Activated CD4-positive, alpha-beta memory T cell treated with anti-CD3 and anti-CD28 coated beads, Interleukin-2, amount 10 ng/mL, durations not matched to agents 7 days and 5 days (primary cell): ENCODE measurements around the gene HSPBP1. TPM values are rescaled to one million over a fixed set of nuclear protein-coding genes. Genes with fewer than 3 reads are reported as not detected.

Experiments used
- CTCF ChIA-PET: fragments of 350-600 bp; sonication (Branson Sonifier 250); formaldehyde crosslinking; loops from one replicate; lab custom pipeline; 2021; ENCODE audit warnings: antibody characterized with exemption, inconsistent platforms; lab: Charles Lee
- POLR2A ChIA-PET: fragments of 350-600 bp; sonication (Branson Sonifier 250); formaldehyde crosslinking; loops from one replicate; lab custom pipeline; 2021; ENCODE audit warnings: antibody characterized with exemption; lab: Charles Lee
- DNase-seq: peaks from one replicate; pipeline ENCODE4 v3.0.0-alpha.2; 2020
- H3K27ac Mint-ChIP-seq: one replicate; pipeline ENCODE4 v1.8.0; 2021; ENCODE audit warnings: mild to moderate bottlenecking, mixed read lengths
- H3K27me3 Mint-ChIP-seq: one replicate; pipeline ENCODE4 v1.8.0; 2021; ENCODE audit warnings: mixed read lengths
- H3K36me3 Mint-ChIP-seq: one replicate; pipeline ENCODE4 v1.8.0; 2021; ENCODE audit warnings: low read depth, mixed read lengths
- H3K4me1 Mint-ChIP-seq: one replicate; pipeline ENCODE4 v1.8.0; 2021; ENCODE audit warnings: mixed read lengths
- H3K4me3 Mint-ChIP-seq: one replicate; pipeline ENCODE4 v1.8.0; 2021; ENCODE audit warnings: mild to moderate bottlenecking, mixed read lengths
- H3K9me3 Mint-ChIP-seq: one replicate; pipeline ENCODE4 v1.8.0; 2021; ENCODE audit warnings: mixed read lengths
- total RNA-seq, 2 experiments: library from RNA; stranded (reverse); gene quantifications; one replicate each; pipeline ENCODE4 v1.2.3, GENCODE V29; 2021

The HSPBP1 gene
- total RNA-seq, 2 experiments from 2014 or later = 28.9 to 29.0 TPM

- CTCF ChIA-PET = interaction anchor here (0.8 to 5.0 kb wide), 4 partner anchors 20 to 128 kb away, joined by 3 to 25 read pairs (median 6); no protein-coding TSS in a partner anchor
- H3K4me1 Mint-ChIP-seq = peaks cover 50% of the 10 kb centered on the region
Measured at GRCh38 chr19:55256562-55257460, 23.1 kb downstream of the HSPBP1 start.

GRCh38 chr19:55255618-55256423 is 24.1 kb downstream of the HSPBP1 start:
- H3K4me3 Mint-ChIP-seq = peak overlapping the region; percentile 100
- DNase-seq = peak; percentile 65
- no peaks in the 10 kb centered on the region for H3K27me3 Mint-ChIP-seq
- peaks cover 60% of the 10 kb centered on the region for H3K4me1 Mint-ChIP-seq
- no peaks in the 10 kb centered on the region for H3K9me3 Mint-ChIP-seq
- ChIA-PET CTCF (interaction anchor here (0.8 to 5.0 kb wide), 8 partner anchors 21 to 399 kb away, joined by 3 to 25 read pairs (median 4); partner anchors contain the start of genes HSPBP1, KMT5C and TMEM238), POLR2A (interaction anchor here (0.8 to 6.9 kb wide), 19 partner anchors 9 to 792 kb away, joined by 3 to 96 read pairs (median 4); partner anchors contain the start of genes HSPBP1, ISOC2, KMT5C and LENG9)
- H3K27ac Mint-ChIP-seq = peak overlapping the region; percentile 100
- peaks cover 67% of the 10 kb centered on the region for H3K36me3 Mint-ChIP-seq

More at GRCh38 chr19:55256562-55257460, 23.1 kb downstream of the HSPBP1 start:
- DNase-seq = no peak
- POLR2A ChIA-PET = interaction anchor here (0.8 to 6.9 kb wide), 15 partner anchors 10 to 793 kb away, joined by 3 to 96 read pairs (median 4); partner anchors contain the start of genes HSPBP1, ISOC2, KMT5C and LENG9
- H3K9me3 Mint-ChIP-seq = no peaks in the 10 kb centered on the region
- peak overlapping the region; percentile 100 for H3K27ac Mint-ChIP-seq
- H3K36me3 Mint-ChIP-seq = peaks cover 57% of the 10 kb centered on the region
- H3K27me3 Mint-ChIP-seq = no peaks in the 10 kb centered on the region
- peak overlapping the region; percentile 100 for H3K4me3 Mint-ChIP-seq

GRCh38 chr19:55254625-55254977 is 25.3 kb downstream of the HSPBP1 start:
- H3K36me3 Mint-ChIP-seq = peaks cover 71% of the 10 kb centered on the region
- no peak for DNase-seq
- peak overlapping the region; percentile 100 for H3K27ac Mint-ChIP-seq
- ChIA-PET POLR2A (interaction anchor here (0.9 to 6.9 kb wide), 19 partner anchors 8 to 372 kb away, joined by 3 to 96 read pairs (median 6); partner anchors contain the start of genes FIZ1, HSPBP1, ISOC2 and KMT5C), CTCF (interaction anchor here (1.0 to 5.0 kb wide), 10 partner anchors 26 to 400 kb away, joined by 3 to 25 read pairs (median 4); partner anchors contain the start of genes HSPBP1, ISOC2, KMT5C and TMEM238)
- H3K27me3 Mint-ChIP-seq = no peaks in the 10 kb centered on the region
- no peaks in the 10 kb centered on the region for H3K9me3 Mint-ChIP-seq
- peaks cover 59% of the 10 kb centered on the region for H3K4me1 Mint-ChIP-seq
- H3K4me3 Mint-ChIP-seq = peak overlapping the region; percentile 100

- DNase-seq = peak; percentile 72
- peaks cover 66% of the 10 kb centered on the region for H3K36me3 Mint-ChIP-seq
- peaks cover 58% of the 10 kb centered on the region for H3K4me1 Mint-ChIP-seq
- no peaks in the 10 kb centered on the region for H3K9me3 Mint-ChIP-seq
- peak overlapping the region; percentile 100 for H3K27ac Mint-ChIP-seq
- POLR2A ChIA-PET = interaction anchor here (0.9 to 6.9 kb wide), 23 partner anchors 10 to 372 kb away, joined by 3 to 96 read pairs (median 4); partner anchors contain the start of genes BRSK1, FIZ1, HSPBP1 and ISOC2
- CTCF ChIA-PET = interaction anchor here (1.0 to 5.0 kb wide), 12 partner anchors 26 to 400 kb away, joined by 3 to 25 read pairs (median 4); partner anchors contain the start of genes HSPBP1, ISOC2, KMT5C and TMEM238
- H3K27me3 Mint-ChIP-seq = no peaks in the 10 kb centered on the region
- H3K4me3 Mint-ChIP-seq = peak overlapping the region; percentile 100
Measured at GRCh38 chr19:55253842-55254624, 25.9 kb downstream of the HSPBP1 start.

- Mint-ChIP-seq H3K9me3 (no peaks in the 10 kb centered on the region), H3K4me1 (peaks cover 65% of the 10 kb centered on the region), H3K27me3 (no peaks in the 10 kb centered on the region), H3K36me3 (peaks cover 72% of the 10 kb centered on the region), H3K27ac (peak overlapping the region; percentile 100), H3K4me3 (peak overlapping the region; percentile 100)
- CTCF ChIA-PET = interaction anchor here (1.0 to 5.0 kb wide), 8 partner anchors 25 to 251 kb away, joined by 3 to 25 read pairs (median 4); partner anchors contain the start of gene KMT5C
- DNase-seq = no peak
- POLR2A ChIA-PET = interaction anchor here (0.9 to 6.9 kb wide), 16 partner anchors 9 to 352 kb away, joined by 3 to 96 read pairs (median 4); partner anchors contain the start of genes BRSK1, FIZ1, HSPBP1 and ISOC2
Measured at GRCh38 chr19:55252760-55253663, 26.9 kb downstream of the HSPBP1 start.

- peak overlapping the region; percentile 100 for H3K27ac Mint-ChIP-seq
- no peaks in the 10 kb centered on the region for H3K27me3 Mint-ChIP-seq
- peak overlapping the region; percentile 73 for H3K4me3 Mint-ChIP-seq
- ChIA-PET POLR2A (interaction anchor here (1.1 to 6.9 kb wide), 4 partner anchors 8 to 155 kb away, joined by 3 to 56 read pairs (median 12); partner anchors contain the start of genes PPP6R1 and UBE2S), CTCF (interaction anchor here (0.7 to 1.5 kb wide), 4 partner anchors 27 to 577 kb away, joined by 3 to 5 read pairs (median 4); no protein-coding TSS in a partner anchor)
- H3K4me1 Mint-ChIP-seq = peaks cover 56% of the 10 kb centered on the region
- H3K36me3 Mint-ChIP-seq = peaks cover 59% of the 10 kb centered on the region
- no peaks in the 10 kb centered on the region for H3K9me3 Mint-ChIP-seq
- peak; percentile 70 for DNase-seq
Measured at GRCh38 chr19:55251341-55252081, 28.4 kb downstream of the HSPBP1 start.

- ChIA-PET POLR2A (interaction anchor here (1.0 to 4.1 kb wide), 4 partner anchors 9 to 134 kb away, joined by 3 to 20 read pairs (median 3); partner anchors contain the start of gene PPP6R1), CTCF (interaction anchor here (1.1 to 1.5 kb wide), 2 partner anchors 41 to 576 kb away, joined by 3 to 5 read pairs; no protein-coding TSS in a partner anchor)
- DNase-seq = no peak
- H3K4me1 Mint-ChIP-seq = peaks cover 45% of the 10 kb centered on the region
- peaks cover 54% of the 10 kb centered on the region for H3K36me3 Mint-ChIP-seq
- no peaks in the 10 kb centered on the region for H3K9me3 Mint-ChIP-seq
- H3K27me3 Mint-ChIP-seq = no peaks in the 10 kb centered on the region
- H3K27ac Mint-ChIP-seq = peak overlapping the region; percentile 100
- H3K4me3 Mint-ChIP-seq = no peak overlapping the region
Measured at GRCh38 chr19:55250262-55251036, 29.5 kb downstream of the HSPBP1 start.

GRCh38 chr19:55249841-55250240 is 30.1 kb downstream of the HSPBP1 start:
- no peaks in the 10 kb centered on the region for H3K27me3 Mint-ChIP-seq
- ChIA-PET POLR2A (interaction anchor here (1.0 to 4.1 kb wide), 2 partner anchors 10 to 135 kb away, joined by 3 to 20 read pairs; partner anchors contain the start of gene PPP6R1), CTCF (interaction anchor here (1.5 kb wide), 1 partner anchor 42 kb away, joined by 5 read pairs; no protein-coding TSS in a partner anchor)
- no peaks in the 10 kb centered on the region for H3K9me3 Mint-ChIP-seq
- H3K27ac Mint-ChIP-seq = no peak overlapping the region
- H3K4me3 Mint-ChIP-seq = no peak overlapping the region
- DNase-seq = no peak
- H3K4me1 Mint-ChIP-seq = peaks cover 45% of the 10 kb centered on the region
- peaks cover 49% of the 10 kb centered on the region for H3K36me3 Mint-ChIP-seq

- POLR2A ChIA-PET = interaction anchor here (1.0 to 4.1 kb wide), 3 partner anchors 11 to 131 kb away, joined by 3 to 20 read pairs (median 3); partner anchors contain the start of genes PPP1R12C and PPP6R1
- Mint-ChIP-seq H3K9me3 (no peaks in the 10 kb centered on the region), H3K27ac (peak overlapping the region; percentile 52), H3K4me1 (peaks cover 42% of the 10 kb centered on the region), H3K27me3 (no peaks in the 10 kb centered on the region), H3K4me3 (no peak overlapping the region), H3K36me3 (peaks cover 48% of the 10 kb centered on the region)
- CTCF ChIA-PET = no interaction called here
- no peak for DNase-seq
Measured at GRCh38 chr19:55248704-55249103, 31.2 kb downstream of the HSPBP1 start.
